SU-DHL-6 (cell line): Measurements from ENCODE around the gene RAPGEF5.

Experiments
- EZH2phosphoT487 ChIP-seq: fragments of 200-600 bp; sonication (generic), shearing (Covaris generic); conservative IDR thresholded peaks from 2 replicates; pipeline ENCODE4 v1.6.1; 2018; ENCODE audit warnings: mild to moderate bottlenecking, antibody characterized with exemption, low read length, moderate library complexity, mixed read lengths
- TF ChIP-seq, protein P1 (sequence below): fragments of 200-600 bp; sonication (generic); IDR thresholded peaks from one replicate; pipeline ENCODE4 v1.5.1; 2017; ENCODE audit warnings: antibody characterized with exemption, mild to moderate bottlenecking, low read length, moderate library complexity; ENCODE audit not compliant: insufficient read depth, poor library complexity, severe bottlenecking

- TF ChIP-seq, protein P1, sequence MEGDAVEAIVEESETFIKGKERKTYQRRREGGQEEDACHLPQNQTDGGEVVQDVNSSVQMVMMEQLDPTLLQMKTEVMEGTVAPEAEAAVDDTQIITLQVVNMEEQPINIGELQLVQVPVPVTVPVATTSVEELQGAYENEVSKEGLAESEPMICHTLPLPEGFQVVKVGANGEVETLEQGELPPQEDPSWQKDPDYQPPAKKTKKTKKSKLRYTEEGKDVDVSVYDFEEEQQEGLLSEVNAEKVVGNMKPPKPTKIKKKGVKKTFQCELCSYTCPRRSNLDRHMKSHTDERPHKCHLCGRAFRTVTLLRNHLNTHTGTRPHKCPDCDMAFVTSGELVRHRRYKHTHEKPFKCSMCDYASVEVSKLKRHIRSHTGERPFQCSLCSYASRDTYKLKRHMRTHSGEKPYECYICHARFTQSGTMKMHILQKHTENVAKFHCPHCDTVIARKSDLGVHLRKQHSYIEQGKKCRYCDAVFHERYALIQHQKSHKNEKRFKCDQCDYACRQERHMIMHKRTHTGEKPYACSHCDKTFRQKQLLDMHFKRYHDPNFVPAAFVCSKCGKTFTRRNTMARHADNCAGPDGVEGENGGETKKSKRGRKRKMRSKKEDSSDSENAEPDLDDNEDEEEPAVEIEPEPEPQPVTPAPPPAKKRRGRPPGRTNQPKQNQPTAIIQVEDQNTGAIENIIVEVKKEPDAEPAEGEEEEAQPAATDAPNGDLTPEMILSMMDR = no peak
- no peak for TF ChIP-seq EZH2phosphoT487
These were observed 38.3 kb upstream of the RAPGEF5 start for GRCh38 chr7:22395222-22395621.
